ENCODE measurements around the gene LMTK2.

LMTK2 gene

GRCh38 chr7:98180751-98181150 lies 74.1 kb downstream of the LMTK2 start:
- no peak for DNase-seq (ENCODE audit: low read depth)
- Histone ChIP-seq H3K36me3 (ENCODE audit: control insufficient read depth, insufficient read depth, low read length, severe bottlenecking) (peaks cover 4% of the 10 kb centered on the region), H3K4me1 (ENCODE audit: control insufficient read depth, insufficient read depth, low read length) (no peaks in the 10 kb centered on the region), H3K9ac (ENCODE audit: low read length) (no peak overlapping the region), H3K9me3 (ENCODE audit: control insufficient read depth, low read length) (no peaks in the 10 kb centered on the region), H3K4me3 (ENCODE audit: low read length) (no peak overlapping the region), H3K27me3 (replicated peaks; ENCODE audit: control insufficient read depth, insufficient read depth, low read length) (no peaks in the 10 kb centered on the region)

- H3K9me3 ChIP-seq (ENCODE audit: control insufficient read depth, low read length) = no peaks in the 10 kb centered on the region
Measured at GRCh38 chr7:98185101-98185500, 78.4 kb downstream of the LMTK2 start.

GRCh38 chr7:98186452-98187137 lies 79.9 kb downstream of the LMTK2 start:
- peaks cover 19% of the 10 kb centered on the region for H3K4me1 ChIP-seq (ENCODE audit: control insufficient read depth, insufficient read depth, low read length)
- H3K36me3 ChIP-seq (ENCODE audit: control insufficient read depth, insufficient read depth, low read length, severe bottlenecking) = peaks cover 2% of the 10 kb centered on the region
- H3K9me3 ChIP-seq (ENCODE audit: control insufficient read depth, low read length) = no peaks in the 10 kb centered on the region
- no peak for DNase-seq (ENCODE audit: low read depth)
- H3K27me3 ChIP-seq (replicated peaks; ENCODE audit: control insufficient read depth, insufficient read depth, low read length) = no peaks in the 10 kb centered on the region
- H3K9ac ChIP-seq (ENCODE audit: low read length) = peak overlapping the region; percentile 76
- peak overlapping the region; percentile 65 for H3K4me3 ChIP-seq (ENCODE audit: low read length)

More at GRCh38 chr7:98185101-98185500, 78.4 kb downstream of the LMTK2 start:
- peaks cover 19% of the 10 kb centered on the region for H3K4me1 ChIP-seq (ENCODE audit: control insufficient read depth, insufficient read depth, low read length)
- H3K9ac ChIP-seq (ENCODE audit: low read length) = no peak overlapping the region
- no peaks in the 10 kb centered on the region for H3K27me3 ChIP-seq (replicated peaks; ENCODE audit: control insufficient read depth, insufficient read depth, low read length)
- H3K4me3 ChIP-seq (ENCODE audit: low read length) = no peak overlapping the region
- DNase-seq (ENCODE audit: low read depth) = no peak
- no peaks in the 10 kb centered on the region for H3K36me3 ChIP-seq (ENCODE audit: control insufficient read depth, insufficient read depth, low read length, severe bottlenecking)

DNA sequence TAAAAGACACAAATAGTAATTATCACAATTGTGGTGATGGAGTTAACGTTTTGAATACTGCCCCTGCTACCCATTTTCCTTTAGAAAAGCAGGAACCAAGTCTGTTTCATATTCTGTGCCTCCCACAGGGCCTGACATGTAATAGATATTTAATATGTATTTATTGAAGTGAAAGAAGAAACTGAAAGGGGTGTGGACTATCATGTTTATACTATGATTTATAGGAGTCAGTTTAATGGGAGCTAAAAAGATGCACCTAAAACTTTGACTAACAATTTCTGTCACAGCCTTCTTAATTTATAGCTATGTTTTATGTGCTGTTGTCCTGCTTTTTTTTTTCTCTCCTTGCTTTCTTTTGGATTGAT lies 80.5 kb downstream of the LMTK2 start:
- no peak for DNase-seq (ENCODE audit: low read depth)
- H3K9ac ChIP-seq (ENCODE audit: low read length) = peak overlapping the region; percentile 76
- H3K4me1 ChIP-seq (ENCODE audit: control insufficient read depth, insufficient read depth, low read length) = peaks cover 19% of the 10 kb centered on the region
- peaks cover 5% of the 10 kb centered on the region for H3K36me3 ChIP-seq (ENCODE audit: control insufficient read depth, insufficient read depth, low read length, severe bottlenecking)
- no peaks in the 10 kb centered on the region for H3K9me3 ChIP-seq (ENCODE audit: control insufficient read depth, low read length)
- H3K27me3 ChIP-seq (replicated peaks; ENCODE audit: control insufficient read depth, insufficient read depth, low read length) = no peaks in the 10 kb centered on the region
- peak overlapping the region; percentile 65 for H3K4me3 ChIP-seq (ENCODE audit: low read length)

DNA sequence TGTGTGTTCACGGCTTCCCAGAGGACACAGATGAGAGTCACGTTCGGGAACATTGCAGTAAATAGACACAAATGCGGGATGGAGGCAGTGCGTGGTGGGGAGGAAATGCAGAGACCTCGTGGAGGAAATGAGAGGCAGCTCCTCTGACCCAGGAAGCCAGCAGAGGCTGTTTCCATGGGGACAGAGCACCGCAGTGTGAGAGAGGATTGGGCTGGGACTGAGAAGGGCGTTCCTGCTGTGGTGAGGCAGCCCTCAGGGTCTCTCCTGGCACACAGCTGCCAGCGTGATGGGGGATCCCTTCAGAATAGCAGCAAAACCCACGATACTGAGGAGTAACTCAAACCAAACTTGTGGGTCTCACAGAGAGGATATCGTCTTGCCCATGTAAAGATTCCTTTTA lies 82.9 kb downstream of the LMTK2 start:
- no peaks in the 10 kb centered on the region for H3K27me3 ChIP-seq (replicated peaks; ENCODE audit: control insufficient read depth, insufficient read depth, low read length)
- DNase-seq (ENCODE audit: low read depth) = no peak
- no peak overlapping the region for H3K9ac ChIP-seq (ENCODE audit: low read length)
- H3K9me3 ChIP-seq (ENCODE audit: control insufficient read depth, low read length) = no peaks in the 10 kb centered on the region
- no peak overlapping the region for H3K4me3 ChIP-seq (ENCODE audit: low read length)
- peaks cover 19% of the 10 kb centered on the region for H3K4me1 ChIP-seq (ENCODE audit: control insufficient read depth, insufficient read depth, low read length)
- peaks cover 24% of the 10 kb centered on the region for H3K36me3 ChIP-seq (ENCODE audit: control insufficient read depth, insufficient read depth, low read length, severe bottlenecking)

GRCh38 chr7:98191668-98192431 lies 85.2 kb downstream of the LMTK2 start:
- Histone ChIP-seq H3K4me1 (ENCODE audit: control insufficient read depth, insufficient read depth, low read length) (peaks cover 9% of the 10 kb centered on the region), H3K36me3 (ENCODE audit: control insufficient read depth, insufficient read depth, low read length, severe bottlenecking) (peaks cover 28% of the 10 kb centered on the region), H3K4me3 (ENCODE audit: low read length) (no peak overlapping the region), H3K9ac (ENCODE audit: low read length) (no peak overlapping the region), H3K9me3 (ENCODE audit: control insufficient read depth, low read length) (no peaks in the 10 kb centered on the region), H3K27me3 (replicated peaks; ENCODE audit: control insufficient read depth, insufficient read depth, low read length) (no peaks in the 10 kb centered on the region)
- DNase-seq (ENCODE audit: low read depth) = no peak

- H3K9me3 ChIP-seq (ENCODE audit: control insufficient read depth, low read length) = no peaks in the 10 kb centered on the region
- H3K9ac ChIP-seq (ENCODE audit: low read length) = no peak overlapping the region
- peaks cover 28% of the 10 kb centered on the region for H3K36me3 ChIP-seq (ENCODE audit: control insufficient read depth, insufficient read depth, low read length, severe bottlenecking)
- DNase-seq (ENCODE audit: low read depth) = no peak
- no peaks in the 10 kb centered on the region for H3K27me3 ChIP-seq (replicated peaks; ENCODE audit: control insufficient read depth, insufficient read depth, low read length)
- no peak overlapping the region for H3K4me3 ChIP-seq (ENCODE audit: low read length)
- no peaks in the 10 kb centered on the region for H3K4me1 ChIP-seq (ENCODE audit: control insufficient read depth, insufficient read depth, low read length)
Measured at GRCh38 chr7:98192781-98193457, 86.3 kb downstream of the LMTK2 start.

- no peaks in the 10 kb centered on the region for H3K9me3 ChIP-seq (ENCODE audit: control insufficient read depth, low read length)
- no peaks in the 10 kb centered on the region for H3K27me3 ChIP-seq (replicated peaks; ENCODE audit: control insufficient read depth, insufficient read depth, low read length)
- no peak for DNase-seq (ENCODE audit: low read depth)
- no peaks in the 10 kb centered on the region for H3K4me1 ChIP-seq (ENCODE audit: control insufficient read depth, insufficient read depth, low read length)
- no peak overlapping the region for H3K4me3 ChIP-seq (ENCODE audit: low read length)
- H3K36me3 ChIP-seq (ENCODE audit: control insufficient read depth, insufficient read depth, low read length, severe bottlenecking) = peaks cover 28% of the 10 kb centered on the region
- no peak overlapping the region for H3K9ac ChIP-seq (ENCODE audit: low read length)
Measured at GRCh38 chr7:98193474-98194180, 87.0 kb downstream of the LMTK2 start.

GRCh38 chr7:98194186-98194585 lies 87.5 kb downstream of the LMTK2 start:
- no peaks in the 10 kb centered on the region for H3K27me3 ChIP-seq (replicated peaks; ENCODE audit: control insufficient read depth, insufficient read depth, low read length)
- DNase-seq (ENCODE audit: low read depth) = no peak
- H3K4me1 ChIP-seq (ENCODE audit: control insufficient read depth, insufficient read depth, low read length) = no peaks in the 10 kb centered on the region
- peaks cover 28% of the 10 kb centered on the region for H3K36me3 ChIP-seq (ENCODE audit: control insufficient read depth, insufficient read depth, low read length, severe bottlenecking)
- no peaks in the 10 kb centered on the region for H3K9me3 ChIP-seq (ENCODE audit: control insufficient read depth, low read length)
- no peak overlapping the region for H3K9ac ChIP-seq (ENCODE audit: low read length)
- H3K4me3 ChIP-seq (ENCODE audit: low read length) = no peak overlapping the region

DNA sequence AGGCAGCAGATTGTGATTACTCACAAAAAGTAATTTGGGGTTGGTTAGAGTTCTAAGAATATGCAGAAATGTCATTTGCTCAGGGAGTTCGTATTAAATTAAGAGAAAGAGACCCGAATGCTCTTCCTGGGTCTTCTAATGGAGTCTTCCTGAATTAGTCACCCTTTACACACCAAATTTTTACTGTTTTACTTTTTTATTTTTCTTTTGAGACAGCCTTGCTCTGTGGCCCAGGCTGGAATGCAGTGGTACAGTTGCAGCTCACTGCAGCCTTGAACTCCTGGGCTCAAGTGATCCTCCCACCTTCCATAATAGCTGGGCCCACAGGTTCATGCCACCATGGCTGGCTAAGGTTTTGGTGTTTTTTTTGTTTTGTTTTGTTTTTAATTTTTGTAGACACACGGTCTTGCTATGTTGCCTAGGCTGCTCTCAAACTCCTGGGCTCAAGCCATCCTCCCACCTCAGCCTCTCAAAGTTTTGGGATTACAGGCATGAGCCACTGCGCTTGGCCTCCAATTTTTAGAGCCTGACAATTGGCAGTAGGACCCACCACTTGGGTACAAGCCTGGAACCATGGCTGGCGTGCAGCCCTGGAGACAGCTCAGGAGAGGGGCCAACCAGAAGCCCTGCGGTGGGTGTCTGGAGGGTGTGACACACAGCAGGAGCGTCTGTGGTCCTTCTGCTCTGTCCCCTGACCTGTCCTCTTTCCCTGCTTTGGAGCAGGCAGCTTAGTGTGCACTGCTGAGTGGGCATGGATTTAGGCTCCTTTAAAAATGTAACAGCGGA lies 88.2 kb downstream of the LMTK2 start:
- Histone ChIP-seq H3K36me3 (ENCODE audit: control insufficient read depth, insufficient read depth, low read length, severe bottlenecking) (peaks cover 28% of the 10 kb centered on the region), H3K4me3 (ENCODE audit: low read length) (no peak overlapping the region), H3K9ac (ENCODE audit: low read length) (no peak overlapping the region), H3K27me3 (replicated peaks; ENCODE audit: control insufficient read depth, insufficient read depth, low read length) (no peaks in the 10 kb centered on the region), H3K4me1 (ENCODE audit: control insufficient read depth, insufficient read depth, low read length) (no peaks in the 10 kb centered on the region), H3K9me3 (ENCODE audit: control insufficient read depth, low read length) (no peaks in the 10 kb centered on the region)
- DNase-seq (ENCODE audit: low read depth) = peak; percentile 6
